Muscle of back (tissue), 13 donors: Measurements from ENCODE around the gene REG3A. TPM values are rescaled to one million over a fixed set of nuclear protein-coding genes. Genes with fewer than 3 reads are reported as not detected.

Experiments used
- DNase-seq, 3 donors: peaks; one replicate each; pipeline versions ENCODE4 v3.0.0 to v3.0.0-alpha.2; 2013
- long read RNA-seq, 9 donors: transcript quantifications; one replicate each; lab custom pipeline, GENCODE V29; 2026
- polyA plus RNA-seq, 10 donors: library from polyadenylated mRNA; unstranded; fragments of 120-200 nt; gene quantifications; one replicate each; pipeline ENCODE4 v1.2.1, GENCODE V29; 2013; ENCODE audit not compliant: insufficient read length in 10 of 10

Gene REG3A
- polyA plus RNA-seq, result not detected
- long read RNA-seq, donor 1, result 0 reads
- long read RNA-seq, donor 2, result 0 reads
- long read RNA-seq, donor 3, result 0 reads
- long read RNA-seq, donor 4, result 0 reads
- long read RNA-seq, donor 5, result 0 reads
- long read RNA-seq, donor 6, result 0 reads
- long read RNA-seq, donor 7, result 0 reads
- long read RNA-seq, donor 8, result 0 reads
- long read RNA-seq, donor 9, result 0 reads

GRCh38 chr2:79159653-79160052 is at the start of gene REG3A:
Gene REG3A (minus strand): TSS chr2:79159753. CDS start chr2:79159405, 348 bp downstream.
- DNase-seq, result no peak

GRCh38 chr2:79200762-79201161 is 41.2 kb upstream of the REG3A start:
- no peak for DNase-seq

GRCh38 chr2:79191816-79192215 is 32.3 kb upstream of the REG3A start:
- DNase-seq, result no peak

GRCh38 chr2:79191081-79191480 is 31.5 kb upstream of the REG3A start:
- peak in 2 of 3 donors; percentile 13 for DNase-seq

- no peak for DNase-seq
Measured at GRCh38 chr2:79189465-79189864, 29.9 kb upstream of the REG3A start.

GRCh38 chr2:79181617-79182016 is 22.1 kb upstream of the REG3A start:
- DNase-seq, result no peak

GRCh38 chr2:79180092-79180491 is 20.5 kb upstream of the REG3A start:
- no peak for DNase-seq

- peak in 2 of 3 donors; percentile 14 to 28 for DNase-seq
Measured at GRCh38 chr2:79179036-79179435, 19.5 kb upstream of the REG3A start.

- DNase-seq, result peak; percentile 23 to 81 (median 72)
Measured at GRCh38 chr2:79178076-79178674, 18.6 kb upstream of the REG3A start.

- DNase-seq, result no peak
Measured at GRCh38 chr2:79171348-79171958, 11.9 kb upstream of the REG3A start.

GRCh38 chr2:79162801-79163200 is 3.2 kb upstream of the REG3A start:
- DNase-seq, result no peak

GRCh38 chr2:79162132-79162531 is 2.6 kb upstream of the REG3A start:
- DNase-seq, result no peak

- no peak for DNase-seq
Measured at GRCh38 chr2:79159030-79159429, 523 bp downstream of the REG3A start.

GRCh38 chr2:79155826-79156476 is 3.6 kb downstream of the REG3A start:
- DNase-seq, result no peak

GRCh38 chr2:79139423-79139822 is 20.1 kb downstream of the REG3A start:
- DNase-seq, result no peak

- DNase-seq, result no peak
Measured at GRCh38 chr2:79138385-79138784, 21.2 kb downstream of the REG3A start.

GRCh38 chr2:79131687-79132086 is 27.9 kb downstream of the REG3A start:
- no peak for DNase-seq

- no peak for DNase-seq
Measured at GRCh38 chr2:79129804-79130203, 29.7 kb downstream of the REG3A start.

- DNase-seq, result no peak
Measured at GRCh38 chr2:79129260-79129659, 30.3 kb downstream of the REG3A start.

GRCh38 chr2:79128406-79128805 is 31.1 kb downstream of the REG3A start:
- DNase-seq, result no peak

GRCh38 chr2:79125721-79125985 is 33.9 kb downstream of the REG3A start:
- DNase-seq, result no peak

- no peak for DNase-seq
Measured at GRCh38 chr2:79124907-79125720, 34.4 kb downstream of the REG3A start.
